Inferior parietal cortex (tissue), 1 donor: Measurements from ENCODE around the gene TNFRSF1B.
A peak's percentile ranks its signal among the peaks of the same experiment; 100 is the strongest.

ENCODE experiments used
- DNase-seq: peaks from one replicate; pipeline ENCODE4 v3.0.0-alpha.2; 2016; ENCODE audit errors: extremely low spot score

Gene TNFRSF1B

GRCh38 chr1:12194666-12195216 lies 27.9 kb downstream of the TNFRSF1B start:
- no peak for DNase-seq

- no peak for DNase-seq
Observed at GRCh38 chr1:12195416-12195815, 28.6 kb downstream of the TNFRSF1B start.

DNA sequence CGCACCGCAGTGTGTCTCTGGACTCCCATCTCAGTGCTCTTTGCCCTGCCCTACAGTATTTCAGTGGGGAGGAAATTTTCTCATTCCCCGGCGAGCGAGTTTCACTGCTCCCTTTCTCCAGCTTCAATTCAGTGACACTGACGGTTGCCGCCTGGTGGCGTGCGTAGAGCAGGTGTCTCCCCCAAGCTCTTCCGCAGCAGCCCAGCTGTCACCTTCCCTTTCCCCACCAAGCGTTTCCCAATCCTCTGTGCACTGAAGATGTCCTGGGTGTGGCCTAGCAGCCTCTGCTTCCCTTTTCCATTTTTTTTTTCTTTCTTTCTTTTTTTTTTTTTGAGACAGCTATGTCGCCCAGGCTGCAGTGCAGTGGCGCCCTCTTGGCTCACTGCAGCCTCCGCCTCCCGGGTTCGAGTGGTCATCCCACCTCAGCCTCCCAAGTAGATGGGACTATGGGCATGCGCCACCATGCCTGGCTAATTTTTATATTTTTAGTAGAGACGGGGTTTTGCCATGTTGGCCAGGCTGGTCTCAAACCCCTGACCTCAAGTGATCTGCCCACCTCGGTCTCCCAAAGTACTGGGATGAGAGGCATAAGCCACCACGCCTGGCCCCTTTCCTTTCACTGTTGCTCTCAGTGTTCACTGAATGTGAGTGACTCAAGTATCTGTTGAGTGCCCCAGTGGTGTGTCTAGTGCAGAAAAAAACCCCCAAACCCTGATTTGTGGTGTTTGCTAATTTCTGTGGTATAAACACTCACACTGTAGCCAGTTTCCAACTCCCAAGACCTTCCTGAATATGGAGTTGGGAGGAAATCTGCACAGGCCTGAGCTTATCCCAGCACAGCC lies 30.1 kb downstream of the TNFRSF1B start:
- no peak for DNase-seq

DNA sequence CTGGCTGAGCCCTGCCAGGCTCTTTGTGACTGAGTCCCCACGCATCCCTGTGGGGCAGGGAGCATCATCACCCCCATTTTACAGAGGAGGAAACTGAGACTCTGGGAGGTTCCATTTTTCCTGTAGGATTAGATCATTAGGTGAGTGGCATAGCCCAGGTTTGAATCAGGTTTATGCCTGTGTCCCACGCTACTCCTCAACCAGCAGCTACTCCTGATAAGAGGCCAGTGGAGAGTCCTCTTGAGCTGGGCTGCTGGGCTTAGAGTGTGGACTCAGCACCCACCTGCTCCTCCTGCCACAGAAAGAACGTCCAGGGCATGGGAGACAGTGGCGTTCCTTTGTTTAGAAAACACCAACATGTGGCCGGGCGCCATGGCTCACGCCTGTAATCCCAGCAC lies 30.7 kb downstream of the TNFRSF1B start:
- no peak for DNase-seq

GRCh38 chr1:12200208-12200607 lies 33.4 kb downstream of the TNFRSF1B start:
- no peak for DNase-seq

GRCh38 chr1:12201352-12202189 lies 34.8 kb downstream of the TNFRSF1B start:
- no peak for DNase-seq

GRCh38 chr1:12202190-12202497 lies 35.4 kb downstream of the TNFRSF1B start:
- no peak for DNase-seq

DNA sequence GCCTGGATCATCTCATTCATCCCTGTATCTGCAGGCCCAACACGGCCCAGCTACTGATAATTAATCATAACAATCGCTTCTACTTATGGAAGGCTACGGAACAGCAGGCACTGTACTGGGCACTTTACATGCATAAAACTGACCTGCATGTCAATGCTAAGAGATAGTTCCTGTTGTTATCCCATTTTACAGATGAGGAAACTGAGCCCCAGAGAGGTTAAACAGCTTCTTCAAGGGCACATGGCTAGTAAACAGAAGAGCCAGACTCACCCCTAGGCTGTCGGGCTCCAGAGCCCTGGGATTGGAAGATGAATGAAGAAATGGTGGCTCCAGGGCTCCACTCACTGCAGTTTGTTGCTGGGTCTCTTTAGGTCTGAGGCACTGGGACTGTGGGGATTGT lies 35.8 kb downstream of the TNFRSF1B start:
- DNase-seq, result no peak

- DNase-seq, result no peak
Observed at GRCh38 chr1:12203216-12204007, 36.6 kb downstream of the TNFRSF1B start.

GRCh38 chr1:12204140-12204539 lies 37.3 kb downstream of the TNFRSF1B start:
- no peak for DNase-seq

- no peak for DNase-seq
Observed at GRCh38 chr1:12204754-12205658, 38.2 kb downstream of the TNFRSF1B start.

DNA sequence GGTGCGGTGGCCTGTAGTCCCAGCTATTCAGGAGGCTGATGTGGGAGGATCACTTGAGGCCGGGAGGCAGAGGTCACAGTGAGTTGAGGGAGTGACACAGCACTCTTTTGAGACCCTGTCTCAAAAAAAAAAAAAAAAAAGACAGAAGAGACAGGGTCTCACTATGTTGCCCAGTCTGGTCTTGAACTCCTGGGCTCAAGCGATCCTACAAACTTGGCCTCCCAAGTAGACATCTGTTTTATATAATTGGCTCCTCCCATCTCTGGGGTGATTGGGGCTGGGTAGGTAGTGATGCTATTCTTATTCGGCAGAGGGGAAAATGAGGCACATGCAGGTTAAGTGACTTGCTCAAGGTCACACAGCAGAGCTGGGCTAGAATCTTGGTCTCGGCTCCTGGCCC lies 39.4 kb downstream of the TNFRSF1B start:
- no peak for DNase-seq

- DNase-seq, result no peak
Observed at GRCh38 chr1:12206792-12207424, 40.1 kb downstream of the TNFRSF1B start.

DNA sequence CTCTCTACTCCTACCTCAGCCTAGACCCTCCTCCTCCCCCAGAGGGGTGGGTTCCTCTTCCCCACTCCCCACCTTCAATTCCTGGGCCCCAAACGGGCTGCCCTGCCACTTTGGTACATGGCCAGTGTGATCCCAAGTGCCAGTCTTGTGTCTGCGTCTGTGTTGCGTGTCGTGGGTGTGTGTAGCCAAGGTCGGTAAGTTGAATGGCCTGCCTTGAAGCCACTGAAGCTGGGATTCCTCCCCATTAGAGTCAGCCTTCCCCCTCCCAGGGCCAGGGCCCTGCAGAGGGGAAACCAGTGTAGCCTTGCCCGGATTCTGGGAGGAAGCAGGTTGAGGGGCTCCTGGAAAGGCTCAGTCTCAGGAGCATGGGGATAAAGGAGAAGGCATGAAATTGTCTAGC lies 41.5 kb downstream of the TNFRSF1B start:
- no peak for DNase-seq

DNA sequence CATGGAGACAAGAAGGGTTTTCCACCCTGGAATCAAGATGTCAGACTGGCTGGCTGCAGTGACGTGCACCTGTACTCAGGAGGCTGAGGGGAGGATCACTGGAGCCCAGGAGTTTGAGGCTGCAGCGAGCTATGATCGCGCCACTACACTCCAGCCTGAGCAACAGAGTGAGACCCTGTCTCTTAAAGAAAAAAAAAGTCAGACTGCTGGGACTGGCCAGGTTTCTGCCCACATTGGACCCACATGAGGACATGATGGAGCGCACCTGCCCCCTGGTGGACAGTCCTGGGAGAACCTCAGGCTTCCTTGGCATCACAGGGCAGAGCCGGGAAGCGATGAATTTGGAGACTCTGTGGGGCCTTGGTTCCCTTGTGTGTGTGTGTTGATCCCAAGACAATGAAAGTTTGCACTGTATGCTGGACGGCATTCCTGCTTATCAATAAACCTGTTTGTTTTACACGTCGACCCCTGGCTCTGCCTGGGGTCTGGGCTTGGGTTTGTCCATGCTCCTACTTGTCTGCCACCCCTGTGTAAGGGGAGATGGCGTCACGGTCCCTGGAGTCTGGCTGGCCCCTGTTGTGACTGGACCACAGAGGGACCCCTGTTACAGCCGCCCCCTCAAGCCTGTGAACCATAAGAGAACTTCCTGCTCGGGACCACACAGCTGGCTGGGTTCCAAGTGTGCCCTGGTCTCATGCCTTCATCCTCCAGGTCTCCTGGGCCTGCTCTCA lies 42.1 kb downstream of the TNFRSF1B start:
- peak; percentile 92 for DNase-seq

- DNase-seq, result no peak
Observed at GRCh38 chr1:12209495-12209832, 42.7 kb downstream of the TNFRSF1B start.

- DNase-seq, result no peak
Observed at GRCh38 chr1:12215118-12215961, 48.5 kb downstream of the TNFRSF1B start.

DNA sequence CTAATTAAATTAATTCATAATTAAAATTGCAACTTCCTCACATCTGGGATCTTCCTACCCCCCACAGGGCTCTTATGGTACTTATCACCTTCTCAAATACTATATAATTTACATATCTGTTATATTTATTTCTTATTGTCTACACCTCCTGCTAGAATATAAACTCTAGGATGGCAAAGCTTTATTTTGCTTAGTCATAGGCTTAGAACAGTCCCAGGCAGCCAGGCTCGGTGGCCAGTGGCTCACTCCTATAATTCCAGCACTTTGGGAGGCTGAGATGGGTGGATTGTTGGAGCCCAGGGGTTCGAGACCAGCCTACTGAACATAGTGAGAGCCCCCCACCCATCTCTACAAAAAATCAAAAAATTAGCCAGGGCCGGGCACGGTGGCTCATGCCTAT lies 53.0 kb downstream of the TNFRSF1B start:
- no peak for DNase-seq

DNA sequence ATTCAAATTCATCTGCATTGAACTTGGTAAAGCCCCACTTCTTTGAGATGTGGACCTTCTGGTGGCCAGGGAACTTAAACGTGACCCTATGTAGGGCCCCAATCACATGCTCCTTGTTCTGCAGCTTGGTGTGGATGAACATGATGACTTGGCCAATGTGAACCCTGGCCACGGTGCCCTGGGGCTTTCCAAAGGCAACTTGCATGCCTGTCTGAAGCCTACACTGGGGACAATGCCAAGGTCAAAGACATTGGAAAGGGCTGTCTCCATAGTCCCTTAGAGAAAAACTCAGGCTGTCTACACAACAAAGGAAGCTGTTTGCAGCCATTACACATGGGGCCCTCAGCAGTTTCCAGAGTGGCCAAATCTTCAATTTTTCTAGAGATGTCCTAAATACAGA lies 54.1 kb downstream of the TNFRSF1B start:
- no peak for DNase-seq
